Central memory CD4-positive, alpha-beta T cell (primary cell): ENCODE measurements around the gene ARHGEF17.

ENCODE experiments used
- DNase-seq: peaks from one replicate; pipeline ENCODE4 v3.0.0; 2022

ARHGEF17 gene

DNA sequence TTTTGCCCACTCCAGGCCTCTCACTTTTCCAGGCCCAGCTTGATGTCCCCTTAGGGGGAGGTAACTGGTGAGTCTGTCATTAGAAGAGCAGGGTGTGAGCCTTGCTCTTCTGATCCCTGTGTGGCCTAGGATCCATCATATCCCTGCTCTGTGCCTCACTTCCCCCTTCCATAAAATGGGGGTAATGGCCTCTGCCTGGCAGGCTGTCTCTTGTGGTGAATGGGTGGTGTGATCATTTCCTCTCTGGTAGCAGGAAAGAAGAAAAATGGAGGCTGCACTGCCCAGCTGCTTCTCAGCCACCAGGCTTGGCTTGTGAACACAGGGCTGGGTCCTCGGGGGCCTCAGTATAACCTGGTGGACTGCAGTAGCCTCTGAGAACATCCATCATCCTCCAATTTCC is 5.6 kb downstream of the ARHGEF17 start:
- DNase-seq, result no peak

DNA sequence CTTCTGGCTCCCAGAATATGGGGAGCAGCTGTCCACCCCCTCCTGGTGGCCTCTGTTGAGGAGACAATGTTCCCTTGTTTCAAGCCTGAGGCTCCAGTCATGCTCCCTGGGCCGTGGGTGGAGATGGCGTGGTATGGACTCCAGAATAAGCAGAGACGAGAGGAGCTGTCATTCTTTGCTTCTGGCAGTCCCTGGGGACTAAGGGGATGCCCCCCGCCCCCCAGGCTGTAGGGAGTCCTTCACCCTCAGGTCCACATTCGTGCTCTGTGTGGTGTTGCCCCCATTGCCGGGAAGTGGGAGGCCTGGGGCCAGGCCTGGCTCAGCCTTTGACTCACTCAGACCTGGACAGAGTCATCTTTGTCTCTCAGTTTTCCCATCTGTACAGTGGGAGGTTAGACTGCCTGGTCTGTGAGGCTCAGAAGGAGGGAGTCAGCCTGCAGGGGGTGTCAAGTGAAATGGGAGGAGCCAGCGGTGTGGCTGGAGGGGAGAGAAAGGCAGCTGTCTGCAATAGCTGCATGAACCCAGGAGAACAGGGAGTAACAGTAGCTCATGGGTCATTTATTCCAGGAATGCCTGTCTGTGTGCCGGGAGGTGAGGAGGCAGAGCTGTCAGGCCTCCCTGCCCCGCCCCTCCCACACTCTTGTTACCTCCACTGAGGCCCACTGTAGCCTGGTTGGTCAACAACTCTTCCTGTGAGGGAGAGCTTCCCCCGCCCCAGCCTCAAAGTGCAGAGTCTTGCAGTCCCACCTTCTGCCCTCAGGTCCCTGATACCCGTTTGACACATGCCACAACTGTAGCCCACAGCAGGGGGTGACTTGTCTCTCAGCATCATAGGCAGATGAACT is 6.3 kb downstream of the ARHGEF17 start:
- DNase-seq, result no peak

DNA sequence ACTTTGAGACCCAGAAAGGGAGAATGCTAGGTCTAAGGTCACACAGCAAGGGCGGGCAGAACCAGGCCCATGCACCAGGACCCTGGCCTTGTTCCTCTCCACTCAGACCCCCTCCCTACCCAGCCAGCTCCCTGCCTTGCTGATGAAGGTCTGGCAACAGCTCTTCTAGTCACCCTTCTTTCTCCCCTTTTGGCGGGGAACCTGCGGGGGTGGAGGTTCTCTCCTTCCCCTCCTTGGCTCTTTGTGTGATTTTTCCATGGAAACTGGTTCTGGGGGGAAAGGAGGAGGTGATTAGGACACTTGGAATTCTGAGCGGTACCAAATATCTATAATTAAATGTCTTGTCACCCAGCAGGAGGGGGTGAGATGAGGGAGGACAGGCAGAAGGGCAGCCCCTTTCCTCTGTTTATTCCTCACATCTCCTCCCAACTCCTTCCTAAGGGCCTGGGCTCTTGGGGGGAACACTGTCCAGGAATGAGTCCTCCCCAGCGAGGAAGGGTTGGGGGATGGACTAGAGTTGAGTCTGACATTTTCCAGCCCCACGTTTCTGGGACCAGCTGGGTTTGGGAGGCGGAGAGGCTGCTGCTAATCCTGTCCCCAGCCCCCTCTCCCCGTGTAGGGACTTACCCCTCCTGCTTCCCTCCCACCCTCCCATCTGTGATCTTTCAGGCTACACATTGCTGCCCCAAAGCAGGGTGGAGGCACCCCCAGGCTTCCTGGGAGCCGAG is 7.4 kb downstream of the ARHGEF17 start:
- DNase-seq, result no peak

DNA sequence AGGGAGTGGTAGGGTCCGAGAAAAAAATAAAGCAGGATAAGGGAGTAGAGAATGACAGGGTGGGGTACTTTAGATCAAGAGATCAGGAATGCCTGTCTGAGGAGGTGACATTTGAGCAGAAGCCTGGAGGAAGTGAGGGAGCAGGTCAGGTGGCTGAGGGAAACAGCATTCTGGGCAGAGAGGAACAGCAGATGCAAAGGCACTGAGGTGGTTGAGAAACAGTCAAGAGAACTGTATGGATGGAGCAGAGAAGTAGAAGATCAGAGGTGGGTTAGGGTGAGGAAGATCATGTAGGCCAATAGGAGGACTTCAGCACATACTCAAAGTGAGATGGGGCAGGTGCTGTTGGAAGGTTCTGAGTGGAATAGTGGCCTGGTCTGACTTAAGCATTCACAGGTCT is 8.3 kb downstream of the ARHGEF17 start:
- DNase-seq, result no peak

DNA sequence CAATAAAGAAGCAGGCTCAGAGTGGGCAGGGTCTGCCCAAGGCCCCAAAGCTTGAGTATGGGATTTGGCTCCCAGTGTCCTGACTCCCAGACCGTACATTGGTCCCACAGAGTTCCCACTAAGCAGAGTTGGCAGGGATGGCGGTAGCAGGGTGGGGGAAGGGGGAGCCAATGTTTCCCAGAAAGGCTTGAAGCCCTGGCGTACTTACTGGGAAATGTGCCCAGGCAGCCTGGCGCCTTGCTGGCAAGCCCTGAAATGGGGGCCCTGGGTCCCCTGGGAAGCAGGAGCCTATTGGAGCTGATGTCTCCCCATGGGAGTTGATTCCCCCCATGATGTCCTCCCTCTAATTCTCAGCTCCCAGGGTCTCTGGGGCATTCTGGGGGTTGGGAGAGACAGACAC is 9.3 kb downstream of the ARHGEF17 start:
- DNase-seq, result no peak

DNA sequence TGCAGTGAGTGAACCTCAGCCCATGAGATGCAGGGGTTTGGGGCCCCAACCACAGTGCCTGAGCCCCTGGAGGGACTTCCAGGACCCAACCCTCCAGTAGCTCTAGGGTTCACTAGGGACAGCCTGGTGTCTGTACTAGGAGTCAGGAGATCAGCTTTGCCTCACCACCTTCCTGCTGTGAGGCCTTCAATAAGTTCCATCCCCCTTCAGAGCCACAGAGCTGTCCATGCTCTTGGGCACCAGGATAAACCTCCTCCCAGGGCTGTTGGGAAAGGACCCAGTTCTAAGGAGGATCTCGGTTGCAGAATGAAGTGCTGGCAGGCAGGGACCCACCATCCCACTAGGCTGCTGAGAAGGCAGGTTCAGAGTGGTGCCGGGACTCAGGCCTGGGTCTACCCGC is 9.7 kb downstream of the ARHGEF17 start:
- no peak for DNase-seq

DNA sequence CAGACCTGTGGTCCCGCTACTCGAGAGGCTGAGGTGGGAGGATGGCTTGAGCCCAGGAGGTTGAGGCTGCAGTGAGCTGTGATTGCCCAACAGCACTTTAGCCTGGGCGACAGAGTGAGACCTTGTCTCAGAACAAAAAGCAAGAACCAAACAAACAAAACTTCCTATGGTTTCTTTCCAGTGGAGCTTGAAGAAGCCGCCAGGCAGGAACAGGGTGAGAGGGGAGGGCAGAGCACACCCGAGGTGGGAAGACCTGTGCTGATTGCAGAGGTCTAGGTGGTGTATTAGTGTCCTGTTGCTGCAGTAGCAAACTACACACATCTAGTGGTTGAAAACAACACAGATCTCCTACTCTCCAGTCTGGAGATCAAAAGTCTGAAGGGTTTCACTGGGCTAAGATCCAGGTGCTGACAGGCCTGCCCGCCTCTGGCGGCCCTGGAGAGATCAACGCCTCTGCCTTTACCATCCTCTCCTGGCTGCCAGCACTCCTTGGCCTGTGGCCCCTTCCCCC is 10.5 kb downstream of the ARHGEF17 start:
- no peak for DNase-seq

DNA sequence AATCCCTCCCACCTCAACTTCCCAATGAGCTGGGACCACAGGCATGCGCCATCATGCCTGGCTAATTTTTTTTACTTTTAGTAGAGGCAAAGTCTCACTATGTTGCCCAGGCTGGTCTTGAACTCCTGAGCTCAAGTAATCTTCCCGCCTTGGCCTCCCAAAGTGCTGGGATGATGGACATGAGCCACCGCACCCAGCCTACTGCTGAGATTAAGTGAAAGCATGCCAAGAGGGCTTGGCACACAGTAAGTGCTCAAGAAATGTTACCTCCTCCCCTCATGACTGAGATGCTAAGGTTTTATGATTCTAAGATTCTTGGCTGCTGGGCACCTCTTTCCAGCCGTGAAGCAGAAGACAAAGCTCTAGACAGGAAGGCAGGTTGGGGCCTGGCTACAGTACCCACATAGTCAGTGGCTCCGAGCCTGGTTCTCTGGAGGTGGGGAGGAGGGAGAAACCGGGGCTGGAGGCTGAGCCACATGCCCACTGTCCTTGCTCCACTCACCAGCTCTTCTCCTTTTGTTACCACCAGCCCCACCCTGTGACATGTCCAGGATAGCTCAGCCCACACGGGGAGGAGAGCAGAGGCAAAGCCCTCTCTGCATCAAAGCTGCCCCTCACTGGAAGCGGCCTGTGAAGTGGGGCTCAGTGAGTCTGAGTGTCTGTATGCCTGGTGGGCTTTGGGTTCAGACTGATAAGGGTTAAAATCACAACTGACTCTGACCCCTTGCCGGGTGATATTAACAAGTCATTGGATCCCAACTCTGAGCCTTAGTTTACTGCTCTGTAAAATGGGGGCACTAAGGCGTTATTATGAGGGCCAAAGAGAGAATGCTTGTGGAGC is 12.9 kb downstream of the ARHGEF17 start:
- no peak for DNase-seq

DNA sequence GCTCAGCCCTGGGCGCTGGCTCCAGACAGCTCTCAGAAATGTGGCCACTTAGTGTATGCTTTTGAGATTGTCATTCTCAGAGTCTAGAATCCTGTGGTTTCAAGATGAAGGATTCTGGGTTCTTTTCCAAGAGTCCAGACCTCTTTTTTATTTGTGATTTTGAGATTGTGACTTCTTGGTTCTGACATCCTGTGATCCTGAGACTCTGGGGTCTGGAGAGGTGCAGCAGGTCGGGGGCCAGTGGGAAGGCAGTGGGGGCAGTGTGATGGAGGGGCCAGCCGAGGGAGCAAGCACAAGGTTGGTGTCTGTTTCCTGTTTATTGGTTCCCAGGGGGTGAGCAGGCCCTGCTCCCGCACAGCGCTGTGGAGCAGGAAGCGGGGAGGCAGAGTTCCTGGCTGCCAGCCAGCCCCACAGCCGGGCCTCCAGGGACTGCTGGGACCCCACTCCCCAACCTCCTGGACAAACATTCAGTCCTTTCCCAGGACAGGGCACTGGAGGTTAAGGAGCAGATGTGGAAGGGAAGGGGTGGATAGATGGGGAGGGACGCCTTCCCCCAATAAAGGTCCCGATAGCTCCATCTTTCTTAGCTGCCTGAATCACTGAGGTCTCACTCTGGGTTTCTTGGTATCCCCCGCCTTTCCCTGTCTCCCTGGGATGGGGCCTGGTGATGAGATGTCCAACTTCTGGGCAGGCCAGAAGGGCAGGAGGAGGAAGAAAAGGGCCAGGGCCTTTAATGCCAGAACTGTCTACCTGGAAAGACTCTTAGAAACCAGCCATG is 13.7 kb downstream of the ARHGEF17 start:
- no peak for DNase-seq

DNA sequence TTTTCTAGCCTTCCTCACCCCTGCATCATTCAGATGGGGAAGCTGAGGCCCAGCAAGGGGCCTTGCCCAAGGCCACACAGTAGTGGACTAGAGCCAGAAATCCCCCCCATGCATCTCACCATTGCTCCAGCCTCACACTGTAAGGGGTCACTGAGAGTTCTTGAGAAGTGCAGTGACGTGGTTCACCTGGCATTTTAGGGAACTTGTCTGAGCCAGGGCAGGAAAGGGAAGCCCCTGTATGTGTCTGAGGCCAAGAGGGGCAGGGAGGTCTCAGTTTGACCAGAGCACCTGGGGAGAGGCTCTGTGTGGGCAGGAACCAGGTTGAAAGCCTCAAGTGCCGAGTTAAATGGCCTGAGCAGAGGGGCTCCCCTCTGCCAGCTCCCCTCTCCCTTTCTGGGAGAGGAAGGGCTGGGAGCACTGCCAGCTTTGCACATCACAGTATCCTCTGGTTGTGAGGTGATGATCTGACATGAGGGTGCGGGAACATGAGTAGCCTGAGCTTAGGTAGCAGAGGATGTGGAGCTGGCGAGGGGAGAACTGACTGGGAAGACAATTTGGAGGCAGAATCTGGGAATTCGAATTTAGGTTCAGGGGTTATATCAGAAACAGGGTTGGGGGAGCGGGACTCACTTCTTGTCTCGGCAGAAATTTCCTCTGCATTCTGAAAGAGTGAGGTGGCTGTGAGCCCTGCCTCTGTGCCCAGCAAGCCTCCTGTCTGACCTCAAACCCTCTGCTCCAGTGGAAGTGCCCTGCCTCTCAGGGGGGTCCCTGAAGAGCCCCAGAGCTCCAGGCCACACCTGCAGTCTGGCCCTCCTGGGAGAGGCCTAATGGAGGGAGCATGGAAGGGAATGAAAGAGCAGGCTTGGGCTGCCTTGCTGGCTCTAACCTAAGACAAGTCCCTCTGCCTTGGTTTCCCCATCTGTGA is 14.6 kb downstream of the ARHGEF17 start:
- DNase-seq, result no peak

DNA sequence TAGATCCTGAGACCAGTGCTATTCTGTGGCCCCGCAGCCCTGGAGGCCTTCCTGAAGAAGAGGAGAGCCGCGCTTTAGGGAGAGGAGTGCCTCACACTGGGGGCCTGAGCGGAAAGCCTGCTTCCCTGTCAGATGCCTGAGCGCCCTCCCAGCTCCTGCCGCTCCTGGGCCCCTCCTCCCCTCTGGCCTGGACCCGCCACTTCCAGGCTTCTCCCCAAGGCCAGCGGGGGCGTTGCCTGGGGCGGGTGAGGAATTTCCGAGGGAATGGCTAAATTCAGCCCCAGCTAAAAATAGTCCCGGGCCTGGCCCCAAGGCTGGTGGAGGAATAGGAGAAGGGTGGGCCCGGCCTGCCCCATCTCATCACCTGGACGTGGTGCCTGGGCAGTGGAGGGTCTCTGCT is 15.4 kb downstream of the ARHGEF17 start:
- DNase-seq, result no peak

DNA sequence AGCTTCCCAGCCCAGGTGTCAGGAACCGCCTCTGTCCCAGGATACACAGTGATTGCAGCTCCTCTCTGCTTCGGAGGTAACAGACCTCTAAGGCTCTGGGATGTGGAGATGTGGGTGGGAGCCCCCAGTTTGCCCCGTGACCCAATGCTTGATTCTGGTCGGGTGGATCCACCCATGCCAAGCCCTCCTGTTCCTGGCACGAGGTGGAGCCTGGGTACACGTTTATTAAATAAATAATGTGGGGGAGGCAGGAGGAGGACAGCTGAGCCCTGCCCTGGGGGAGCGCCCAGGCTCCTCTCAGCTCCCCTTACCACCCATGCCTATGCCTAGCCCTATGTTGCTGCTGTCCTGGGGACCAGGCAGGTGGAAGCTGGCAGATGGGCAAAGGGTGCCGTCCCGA is 16.0 kb downstream of the ARHGEF17 start:
- DNase-seq, result no peak

DNA sequence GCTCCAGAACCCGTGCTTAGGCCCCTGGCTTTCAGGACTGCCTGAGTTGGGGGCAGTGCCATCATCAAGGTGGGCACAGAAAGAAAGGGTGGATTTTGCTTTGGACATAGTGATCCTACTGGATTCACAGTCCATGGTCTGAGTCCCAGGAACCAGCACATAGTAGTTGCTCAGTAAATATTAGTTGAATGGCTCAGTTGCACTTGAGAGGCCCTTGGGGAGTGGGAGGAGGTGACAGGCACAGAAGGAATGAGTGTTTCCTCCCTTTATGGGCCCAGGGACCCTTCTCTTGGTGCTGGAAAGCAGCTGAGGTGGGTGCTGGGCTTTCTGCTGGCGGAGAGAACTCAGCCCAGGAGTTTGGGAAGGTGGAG is 16.6 kb downstream of the ARHGEF17 start:
- DNase-seq, result no peak

DNA sequence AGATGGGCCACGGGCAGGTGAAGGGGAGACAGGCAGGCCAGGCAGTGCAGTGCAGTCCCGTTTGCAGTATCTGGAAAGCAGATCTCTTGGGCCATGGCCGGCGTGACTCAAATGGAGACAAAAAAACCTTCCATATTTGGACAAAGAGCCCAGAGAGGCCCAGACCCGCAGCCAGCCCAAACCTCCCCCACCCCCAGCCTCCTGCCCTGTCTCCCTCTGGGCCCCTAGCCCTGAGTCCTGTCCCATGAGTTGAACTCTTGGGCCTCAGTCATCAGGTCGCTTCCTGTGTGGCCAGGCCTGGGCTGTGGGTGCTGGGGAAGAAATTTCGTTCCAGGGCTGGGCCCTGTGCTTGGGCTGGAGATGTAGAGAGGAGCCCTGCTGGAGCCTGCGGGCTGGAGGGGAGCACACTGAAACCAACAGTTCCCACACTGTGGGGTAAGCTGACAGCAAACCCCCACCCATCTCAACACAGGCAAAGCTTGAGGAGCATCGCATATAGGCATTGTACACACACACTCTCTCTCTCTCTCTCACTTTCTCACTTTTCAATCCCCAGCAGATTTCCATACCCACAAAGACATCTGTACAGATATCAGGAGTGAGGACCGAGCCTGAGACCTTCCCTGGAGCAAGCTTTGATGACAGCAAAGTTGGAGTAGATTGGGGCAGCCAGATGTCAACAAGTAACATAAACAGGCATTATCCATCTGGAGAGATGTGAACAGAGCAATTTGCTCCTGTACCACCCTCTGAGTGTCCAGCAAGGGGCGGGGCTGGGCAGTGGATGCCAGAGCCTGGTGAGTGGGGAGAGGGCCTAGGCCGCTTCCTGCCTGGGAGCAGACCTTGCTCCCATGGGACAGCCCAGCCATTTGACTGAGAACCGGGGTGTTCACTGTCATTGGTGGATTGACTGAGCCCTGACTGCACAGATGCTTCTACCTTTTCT is 17.2 kb downstream of the ARHGEF17 start:
- no peak for DNase-seq

DNA sequence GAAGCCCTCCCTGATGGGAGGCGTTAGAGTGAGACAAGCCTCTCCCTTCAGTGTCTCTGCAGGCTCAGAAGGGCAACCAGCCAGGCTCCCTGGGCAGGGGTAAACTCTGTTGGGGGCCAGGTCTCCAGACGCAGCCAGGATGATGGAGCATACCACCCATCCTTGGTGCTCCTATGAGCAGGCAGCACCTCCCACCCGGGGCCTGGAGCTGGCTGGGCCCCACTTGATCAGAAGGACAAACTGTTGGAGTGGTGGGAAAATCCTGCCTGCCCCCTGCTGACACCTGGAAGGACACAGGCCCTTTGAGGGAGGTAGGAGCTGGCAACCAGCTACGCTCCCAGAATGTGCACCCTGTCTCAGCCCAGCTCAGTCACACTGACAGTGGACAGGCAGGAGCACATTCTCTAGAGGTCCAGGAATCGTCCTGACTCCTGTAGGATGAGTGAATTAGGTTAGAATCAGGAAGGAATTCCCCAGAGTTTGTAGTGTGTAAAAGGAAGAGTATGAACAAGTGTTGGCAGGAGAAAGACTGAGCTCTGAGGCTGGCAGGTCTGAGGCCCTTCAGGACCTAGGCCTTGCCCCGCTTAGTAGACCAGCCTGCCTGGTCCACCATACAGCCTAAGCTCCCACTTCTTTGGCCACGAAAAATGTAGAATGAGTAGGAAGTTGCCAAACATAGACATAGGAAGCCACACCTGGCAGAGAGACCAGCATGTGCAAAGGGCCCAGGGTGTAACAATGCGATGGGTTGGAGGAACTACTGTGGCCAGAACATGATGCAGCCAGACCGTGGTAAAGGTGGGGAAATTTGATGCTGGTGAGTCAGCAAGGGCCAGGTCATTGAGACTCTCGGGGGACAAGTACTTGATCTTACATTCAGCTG is 19.1 kb downstream of the ARHGEF17 start:
- DNase-seq, result no peak

DNA sequence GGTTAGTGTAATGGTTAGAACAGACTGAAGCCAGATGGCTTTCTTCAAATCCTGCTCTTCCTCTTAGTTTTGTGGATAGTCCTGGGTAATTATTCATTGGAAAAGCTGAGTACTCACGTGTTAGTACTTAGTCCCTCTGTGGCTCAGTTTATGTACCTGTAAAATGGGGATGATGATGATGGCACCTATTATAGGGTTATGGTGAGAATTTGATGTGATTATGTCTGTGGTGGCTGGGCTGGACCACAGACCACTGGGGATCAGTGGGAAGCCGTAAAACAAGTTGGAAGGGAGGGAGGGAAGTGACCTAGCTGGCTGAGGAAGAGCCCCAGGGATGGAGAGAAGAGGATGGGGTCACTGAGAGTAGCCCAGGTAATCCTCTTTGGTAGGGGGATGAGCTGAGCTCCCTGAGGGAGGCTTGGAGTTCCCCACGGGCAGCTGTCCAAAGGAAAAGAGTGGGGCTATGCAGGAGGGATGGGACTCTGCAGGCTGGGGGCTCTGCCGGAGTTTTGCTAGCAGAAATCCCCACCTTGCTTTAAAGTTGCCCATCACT is 19.8 kb downstream of the ARHGEF17 start:
- DNase-seq, result no peak

DNA sequence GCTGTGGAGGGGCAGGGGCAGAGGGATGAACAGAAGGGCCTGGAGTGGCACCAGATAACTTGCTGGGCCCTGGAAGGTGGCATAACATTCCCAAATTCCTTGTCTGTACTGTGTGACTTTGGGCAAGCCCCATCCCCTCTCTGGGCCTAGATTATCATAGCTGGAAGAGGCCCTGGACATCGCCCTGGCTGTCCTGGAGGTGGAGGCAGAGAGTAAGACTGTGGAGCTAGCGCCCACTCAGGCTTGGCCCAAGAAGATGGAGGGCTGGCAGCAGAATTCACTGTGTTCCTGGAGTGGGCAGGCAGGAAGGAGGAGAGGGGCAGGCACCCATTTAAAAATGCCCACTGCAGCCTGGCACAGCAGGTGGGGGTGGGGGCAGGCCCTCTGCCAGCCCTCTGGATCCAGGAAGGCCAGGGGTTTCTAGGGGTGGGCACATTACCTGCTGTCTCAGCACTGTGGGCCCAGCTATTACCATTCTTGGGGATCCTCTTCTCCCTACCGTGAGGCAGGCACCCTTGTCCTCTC is 22.6 kb downstream of the ARHGEF17 start:
- no peak for DNase-seq

DNA sequence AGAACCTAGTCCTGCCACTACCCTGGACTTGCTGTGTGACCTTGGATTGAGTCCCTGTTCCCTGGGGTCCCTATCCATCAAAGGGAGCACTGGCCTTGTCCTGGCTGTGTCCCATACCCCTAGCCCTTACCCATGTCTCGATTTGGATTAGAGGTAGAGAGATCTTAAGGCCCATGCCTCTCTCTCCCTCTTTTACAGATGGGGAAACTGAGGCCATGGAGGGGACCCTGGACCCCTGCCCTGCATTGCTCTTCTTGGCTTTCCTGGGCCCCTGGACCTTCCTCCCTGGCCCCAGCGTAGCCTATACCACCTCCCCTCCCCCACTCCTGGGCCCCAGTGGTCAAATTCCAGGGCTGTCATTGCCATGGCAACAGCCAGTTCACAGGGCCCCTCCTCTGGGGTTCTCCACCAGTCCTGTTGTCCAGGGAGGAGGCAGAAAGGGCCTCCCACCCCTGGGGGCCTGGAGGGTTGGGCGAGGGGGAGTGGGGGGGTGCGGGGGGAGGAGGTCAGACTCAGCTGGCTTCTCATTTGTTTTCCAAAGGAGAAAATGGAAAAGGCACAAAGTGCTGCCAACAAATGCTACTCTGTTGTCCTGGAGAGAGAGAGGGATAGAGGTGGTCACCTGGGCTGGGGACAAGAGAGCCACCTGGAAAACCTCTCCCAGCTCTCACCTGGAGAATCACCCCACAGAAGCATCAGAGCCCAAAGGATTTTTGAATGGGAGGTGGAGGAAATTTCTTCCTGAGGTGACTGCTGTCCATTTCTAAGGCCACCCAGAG is 23.3 kb downstream of the ARHGEF17 start:
- DNase-seq, result no peak
